H1 (cell line): Measurements from ENCODE around the gene TYK2. TPM values are rescaled to one million over a fixed set of nuclear protein-coding genes. Genes with fewer than 3 reads are reported as not detected.

Experiments
- CHD2 ChIP-seq: IDR thresholded peaks from 2 replicates; pipeline ENCODE4 v1.6.1; 2012; ENCODE audit warnings: low read length, improper control_type of control experiment
- POU5F1 ChIP-seq: IDR thresholded peaks from 2 replicates; pipeline ENCODE4 v1.6.1; 2011; ENCODE audit warnings: low read depth, mild to moderate bottlenecking, low read length, moderate library complexity
- SUZ12 ChIP-seq: fragments of 200-600 bp; sonication (generic); IDR thresholded peaks from 2 replicates; pipeline ENCODE4 v1.6.1; 2012; ENCODE audit warnings: mild to moderate bottlenecking, inconsistent platforms, low read length, moderate library complexity, mixed read lengths
- polyA plus RNA-seq, 7 experiments: library from polyadenylated mRNA; depleted of rRNA in 3 of 7; stranded (reverse) in 5 of 7; unstranded in 2 of 7; fragments of >200 nt in 5 of 7; fragments of 200-250 nt in 2 of 7; gene quantifications; 1 replicate in 5 of 7; 2 replicates in 1 of 7; 4 replicates in 1 of 7; pipeline versions ENCODE4 v1.2.1 to v1.2.3, GENCODE V29; 2011 to 2013; ENCODE audit warnings: missing spikeins in 2 of 7, mixed read lengths in 2 of 7
- total RNA-seq: library from RNA; stranded (reverse); fragmentation: NEBNext Ultra II Directional; extraction: Animal tissue kit (Norgen Biotek cat#: 25700); gene quantifications from 2 replicates; pipeline ENCODE4 v1.2.1, GENCODE V29; 2021
- TF ChIP-seq, protein P1 (sequence below): fragments of 300-600 bp; sonication (generic); IDR thresholded peaks from 2 replicates; pipeline ENCODE4 v1.7.1; 2012; ENCODE audit warnings: low read length, moderate library complexity, mild to moderate bottlenecking, inconsistent platforms; ENCODE audit not compliant: insufficient replicate concordance

The TYK2 gene
- total and polyA plus RNA-seq, 2 of the 8 experiments (the other 6 are each of a cell fraction or from before 2014, with no cell fraction given), result 32.1 to 40.8 TPM

DNA sequence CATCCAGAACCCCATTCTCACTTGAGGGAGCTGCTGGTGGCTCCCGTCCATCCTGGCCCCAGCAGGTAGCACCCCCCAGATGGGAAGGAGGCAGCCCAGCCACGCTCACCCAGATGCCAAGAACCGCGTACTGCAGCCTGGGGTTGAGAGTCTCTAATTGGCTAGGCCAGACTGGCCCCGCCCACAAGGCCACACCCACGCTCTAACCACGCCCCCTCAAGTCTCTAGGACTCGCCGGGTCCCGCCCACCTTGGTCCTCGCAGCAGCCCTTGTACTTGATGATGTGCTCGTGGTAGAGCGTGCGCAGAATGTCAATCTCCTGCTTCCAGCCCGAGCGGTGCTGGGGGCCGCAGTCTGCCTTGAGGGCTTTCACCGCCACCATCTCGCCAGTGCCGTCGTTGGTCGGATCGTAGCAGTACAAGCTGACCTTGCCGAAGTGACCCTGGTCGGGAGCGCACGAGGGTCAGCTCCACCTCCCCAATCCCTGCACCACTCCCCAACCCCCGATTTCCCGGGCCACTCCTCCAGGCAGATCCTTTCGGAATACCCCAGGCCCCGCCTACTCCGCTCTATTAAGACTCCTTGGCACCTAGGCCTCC, 26.5 kb downstream of the TYK2 start (continued):
- TF ChIP-seq SUZ12, result no peak
- no peak for TF ChIP-seq CHD2
- no peak for TF ChIP-seq POU5F1
- TF ChIP-seq, protein P1, sequence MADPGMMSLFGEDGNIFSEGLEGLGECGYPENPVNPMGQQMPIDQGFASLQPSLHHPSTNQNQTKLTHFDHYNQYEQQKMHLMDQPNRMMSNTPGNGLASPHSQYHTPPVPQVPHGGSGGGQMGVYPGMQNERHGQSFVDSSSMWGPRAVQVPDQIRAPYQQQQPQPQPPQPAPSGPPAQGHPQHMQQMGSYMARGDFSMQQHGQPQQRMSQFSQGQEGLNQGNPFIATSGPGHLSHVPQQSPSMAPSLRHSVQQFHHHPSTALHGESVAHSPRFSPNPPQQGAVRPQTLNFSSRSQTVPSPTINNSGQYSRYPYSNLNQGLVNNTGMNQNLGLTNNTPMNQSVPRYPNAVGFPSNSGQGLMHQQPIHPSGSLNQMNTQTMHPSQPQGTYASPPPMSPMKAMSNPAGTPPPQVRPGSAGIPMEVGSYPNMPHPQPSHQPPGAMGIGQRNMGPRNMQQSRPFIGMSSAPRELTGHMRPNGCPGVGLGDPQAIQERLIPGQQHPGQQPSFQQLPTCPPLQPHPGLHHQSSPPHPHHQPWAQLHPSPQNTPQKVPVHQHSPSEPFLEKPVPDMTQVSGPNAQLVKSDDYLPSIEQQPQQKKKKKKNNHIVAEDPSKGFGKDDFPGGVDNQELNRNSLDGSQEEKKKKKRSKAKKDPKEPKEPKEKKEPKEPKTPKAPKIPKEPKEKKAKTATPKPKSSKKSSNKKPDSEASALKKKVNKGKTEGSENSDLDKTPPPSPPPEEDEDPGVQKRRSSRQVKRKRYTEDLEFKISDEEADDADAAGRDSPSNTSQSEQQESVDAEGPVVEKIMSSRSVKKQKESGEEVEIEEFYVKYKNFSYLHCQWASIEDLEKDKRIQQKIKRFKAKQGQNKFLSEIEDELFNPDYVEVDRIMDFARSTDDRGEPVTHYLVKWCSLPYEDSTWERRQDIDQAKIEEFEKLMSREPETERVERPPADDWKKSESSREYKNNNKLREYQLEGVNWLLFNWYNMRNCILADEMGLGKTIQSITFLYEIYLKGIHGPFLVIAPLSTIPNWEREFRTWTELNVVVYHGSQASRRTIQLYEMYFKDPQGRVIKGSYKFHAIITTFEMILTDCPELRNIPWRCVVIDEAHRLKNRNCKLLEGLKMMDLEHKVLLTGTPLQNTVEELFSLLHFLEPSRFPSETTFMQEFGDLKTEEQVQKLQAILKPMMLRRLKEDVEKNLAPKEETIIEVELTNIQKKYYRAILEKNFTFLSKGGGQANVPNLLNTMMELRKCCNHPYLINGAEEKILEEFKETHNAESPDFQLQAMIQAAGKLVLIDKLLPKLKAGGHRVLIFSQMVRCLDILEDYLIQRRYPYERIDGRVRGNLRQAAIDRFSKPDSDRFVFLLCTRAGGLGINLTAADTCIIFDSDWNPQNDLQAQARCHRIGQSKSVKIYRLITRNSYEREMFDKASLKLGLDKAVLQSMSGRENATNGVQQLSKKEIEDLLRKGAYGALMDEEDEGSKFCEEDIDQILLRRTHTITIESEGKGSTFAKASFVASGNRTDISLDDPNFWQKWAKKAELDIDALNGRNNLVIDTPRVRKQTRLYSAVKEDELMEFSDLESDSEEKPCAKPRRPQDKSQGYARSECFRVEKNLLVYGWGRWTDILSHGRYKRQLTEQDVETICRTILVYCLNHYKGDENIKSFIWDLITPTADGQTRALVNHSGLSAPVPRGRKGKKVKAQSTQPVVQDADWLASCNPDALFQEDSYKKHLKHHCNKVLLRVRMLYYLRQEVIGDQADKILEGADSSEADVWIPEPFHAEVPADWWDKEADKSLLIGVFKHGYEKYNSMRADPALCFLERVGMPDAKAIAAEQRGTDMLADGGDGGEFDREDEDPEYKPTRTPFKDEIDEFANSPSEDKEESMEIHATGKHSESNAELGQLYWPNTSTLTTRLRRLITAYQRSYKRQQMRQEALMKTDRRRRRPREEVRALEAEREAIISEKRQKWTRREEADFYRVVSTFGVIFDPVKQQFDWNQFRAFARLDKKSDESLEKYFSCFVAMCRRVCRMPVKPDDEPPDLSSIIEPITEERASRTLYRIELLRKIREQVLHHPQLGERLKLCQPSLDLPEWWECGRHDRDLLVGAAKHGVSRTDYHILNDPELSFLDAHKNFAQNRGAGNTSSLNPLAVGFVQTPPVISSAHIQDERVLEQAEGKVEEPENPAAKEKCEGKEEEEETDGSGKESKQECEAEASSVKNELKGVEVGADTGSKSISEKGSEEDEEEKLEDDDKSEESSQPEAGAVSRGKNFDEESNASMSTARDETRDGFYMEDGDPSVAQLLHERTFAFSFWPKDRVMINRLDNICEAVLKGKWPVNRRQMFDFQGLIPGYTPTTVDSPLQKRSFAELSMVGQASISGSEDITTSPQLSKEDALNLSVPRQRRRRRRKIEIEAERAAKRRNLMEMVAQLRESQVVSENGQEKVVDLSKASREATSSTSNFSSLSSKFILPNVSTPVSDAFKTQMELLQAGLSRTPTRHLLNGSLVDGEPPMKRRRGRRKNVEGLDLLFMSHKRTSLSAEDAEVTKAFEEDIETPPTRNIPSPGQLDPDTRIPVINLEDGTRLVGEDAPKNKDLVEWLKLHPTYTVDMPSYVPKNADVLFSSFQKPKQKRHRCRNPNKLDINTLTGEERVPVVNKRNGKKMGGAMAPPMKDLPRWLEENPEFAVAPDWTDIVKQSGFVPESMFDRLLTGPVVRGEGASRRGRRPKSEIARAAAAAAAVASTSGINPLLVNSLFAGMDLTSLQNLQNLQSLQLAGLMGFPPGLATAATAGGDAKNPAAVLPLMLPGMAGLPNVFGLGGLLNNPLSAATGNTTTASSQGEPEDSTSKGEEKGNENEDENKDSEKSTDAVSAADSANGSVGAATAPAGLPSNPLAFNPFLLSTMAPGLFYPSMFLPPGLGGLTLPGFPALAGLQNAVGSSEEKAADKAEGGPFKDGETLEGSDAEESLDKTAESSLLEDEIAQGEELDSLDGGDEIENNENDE, result no peak
